Stimulated activated CD8-positive, alpha-beta memory T cell treated with anti-CD3 and anti-CD28 coated beads, Interleukin-2, amount 100 ng/mL, for 1 hour (primary cell): ENCODE data around the gene CSNK1E.

Experiments used
- DNase-seq, 2 donors: peaks; one replicate each; pipeline ENCODE4 v3.0.0-alpha.2; 2020; ENCODE audit warnings: low read depth in 2 of 2

Gene CSNK1E

GRCh38 chr22:38327805-38328204, 10.6 kb upstream of the CSNK1E start:
- no peak for DNase-seq

- DNase-seq: no peak
Measured at GRCh38 chr22:38327396-38327795, 10.2 kb upstream of the CSNK1E start.

GRCh38 chr22:38325587-38325986, 8.4 kb upstream of the CSNK1E start:
- no peak for DNase-seq

- no peak for DNase-seq
Measured at GRCh38 chr22:38320605-38321402, 3.6 kb upstream of the CSNK1E start.

GRCh38 chr22:38318792-38319773, 1.9 kb upstream of the CSNK1E start:
- no peak for DNase-seq

- DNase-seq: no peak
Measured at GRCh38 chr22:38317995-38318715, 922 bp upstream of the CSNK1E start.

GRCh38 chr22:38316364-38317121, 690 bp downstream of the CSNK1E start:
- DNase-seq: no peak

GRCh38 chr22:38315823-38316363, 1.3 kb downstream of the CSNK1E start:
- DNase-seq: no peak

- DNase-seq: no peak
Measured at GRCh38 chr22:38314933-38315822, 2.1 kb downstream of the CSNK1E start.

- no peak for DNase-seq
Measured at GRCh38 chr22:38314051-38314932, 2.9 kb downstream of the CSNK1E start.

- no peak for DNase-seq
Measured at GRCh38 chr22:38313384-38313955, 3.8 kb downstream of the CSNK1E start.

GRCh38 chr22:38312261-38312800, 4.9 kb downstream of the CSNK1E start:
- no peak for DNase-seq

- DNase-seq: no peak
Measured at GRCh38 chr22:38311323-38311620, 6.0 kb downstream of the CSNK1E start.

- no peak for DNase-seq
Measured at GRCh38 chr22:38310518-38311322, 6.5 kb downstream of the CSNK1E start.

GRCh38 chr22:38309614-38310517, 7.4 kb downstream of the CSNK1E start:
- DNase-seq: no peak

GRCh38 chr22:38308791-38309498, 8.3 kb downstream of the CSNK1E start:
- DNase-seq: no peak
